PFSK-1 (cell line): ENCODE results near the gene APBA2.

Experiments used
- FOXP2 ChIP-seq: optimal IDR thresholded peaks from 2 replicates; pipeline ENCODE3; 2011; ENCODE audit warnings: borderline replicate concordance, control low read depth, inconsistent platforms; ENCODE audit not compliant: insufficient read depth; ENCODE audit errors: extremely low read length, extremely low read depth
- POLR2AphosphoS5 ChIP-seq: IDR thresholded peaks from 2 replicates; pipeline ENCODE4 v1.6.1; 2012; ENCODE audit warnings: low read depth, mild to moderate bottlenecking, control low read depth, low read length, moderate library complexity
- REST ChIP-seq, 2 experiments: IDR thresholded peaks; 2 replicates each; pipeline versions ENCODE4 v1.6.1 to v1.8.0; 2011 to 2012; ENCODE audit warnings: low read depth in 2 of 2, low read length in 2 of 2, control low read depth in 1 of 2, inconsistent platforms in 1 of 2, mild to moderate bottlenecking in 1 of 2, moderate library complexity in 1 of 2; ENCODE audit not compliant: insufficient read depth in 1 of 2
- SIN3A ChIP-seq: IDR thresholded peaks from 2 replicates; pipeline ENCODE4 v1.6.1; 2012; ENCODE audit warnings: mild to moderate bottlenecking, low read length, moderate library complexity, borderline replicate concordance; ENCODE audit not compliant: insufficient read depth
- TAF1 ChIP-seq: IDR thresholded peaks from 2 replicates; pipeline ENCODE4 v1.6.1; 2012; ENCODE audit warnings: low read length, control low read depth, borderline replicate concordance; ENCODE audit not compliant: insufficient read depth

Gene APBA2

GRCh38 chr15:29125382-29126207 is 239.8 kb downstream of the APBA2 start:
- no peak for TF ChIP-seq REST (IDR thresholded peaks at IDR 0.05; ENCODE audit: insufficient read depth in 1 of 2, low read depth in 2 of 2, low read length in 2 of 2)
- TF ChIP-seq FOXP2: no peak
- TF ChIP-seq POLR2AphosphoS5: no peak
- TF ChIP-seq TAF1: no peak
- TF ChIP-seq SIN3A: no peak

DNA sequence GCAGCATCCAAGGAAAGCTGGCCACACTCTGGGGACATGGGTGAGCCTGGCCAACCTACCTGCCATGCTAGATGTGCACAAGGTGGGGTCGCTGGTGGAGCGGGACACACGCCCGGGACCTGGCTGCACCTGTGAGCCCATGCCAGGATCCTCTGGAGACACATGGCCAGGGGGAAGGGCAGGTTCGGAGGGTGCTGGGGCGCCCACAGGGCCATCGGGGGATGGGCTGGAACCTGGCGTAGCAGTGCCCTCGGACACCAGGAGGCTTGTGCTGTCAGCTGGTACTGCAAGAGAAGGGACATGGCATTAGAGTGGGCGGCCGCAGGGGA is 240.4 kb downstream of the APBA2 start:
- TF ChIP-seq REST (IDR thresholded peaks at IDR 0.05; ENCODE audit: insufficient read depth in 1 of 2, low read depth in 2 of 2, low read length in 2 of 2): no peak
- no peak for TF ChIP-seq TAF1
- no peak for TF ChIP-seq SIN3A
- no peak for TF ChIP-seq POLR2AphosphoS5
- no peak for TF ChIP-seq FOXP2

GRCh38 chr15:29126821-29127461 is 241.2 kb downstream of the APBA2 start:
- TF ChIP-seq TAF1 (no peak), REST (IDR thresholded peaks at IDR 0.05; ENCODE audit: insufficient read depth in 1 of 2, low read depth in 2 of 2, low read length in 2 of 2) (no peak), FOXP2 (no peak), POLR2AphosphoS5 (no peak), SIN3A (no peak)

DNA sequence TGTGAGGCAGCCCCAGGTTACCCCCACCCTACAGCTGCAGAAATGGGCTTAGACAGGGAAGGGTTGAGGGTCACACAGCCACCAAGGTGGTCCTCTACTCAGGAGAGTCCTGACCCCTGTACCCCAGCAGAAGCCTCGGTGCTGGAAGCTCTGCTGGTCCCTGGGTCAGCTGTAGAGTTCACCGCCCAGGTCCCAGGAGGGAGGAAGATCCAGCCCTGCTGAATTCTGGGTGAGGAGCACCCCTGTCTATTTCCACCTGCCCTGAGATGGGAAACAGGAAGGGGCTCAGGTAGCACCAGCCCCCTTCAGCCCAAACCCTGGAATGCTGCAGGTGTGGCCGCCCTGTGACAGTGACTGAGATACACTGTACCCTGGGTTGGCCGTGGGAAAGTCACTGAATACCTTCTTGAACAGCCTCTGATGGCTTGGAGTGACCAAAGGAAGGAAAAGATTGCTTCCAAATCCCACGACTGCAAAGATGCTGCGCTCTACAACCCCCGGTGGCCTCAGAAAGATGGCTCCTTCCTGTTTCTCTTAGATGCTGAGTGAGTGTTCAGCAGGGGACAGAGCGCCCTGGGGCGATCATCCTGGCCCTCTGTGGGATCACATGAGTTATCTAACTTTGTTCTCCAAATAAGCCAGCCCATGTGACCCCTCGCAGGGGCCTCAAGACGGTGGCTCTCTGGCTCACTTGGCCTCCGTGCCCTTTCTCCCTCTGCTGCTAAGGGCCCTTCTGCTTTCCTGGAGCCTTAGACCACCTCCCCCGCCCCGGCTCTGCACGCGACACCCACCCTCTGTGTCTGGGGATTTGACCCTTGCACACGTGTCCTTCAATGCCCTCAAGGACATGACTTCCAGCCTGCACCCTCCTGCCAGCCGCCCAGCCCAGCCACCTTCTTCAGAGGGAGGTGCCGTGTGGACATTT is 242.0 kb downstream of the APBA2 start:
- TF ChIP-seq TAF1: no peak
- TF ChIP-seq POLR2AphosphoS5: no peak
- no peak for TF ChIP-seq SIN3A
- TF ChIP-seq REST (IDR thresholded peaks at IDR 0.05; ENCODE audit: insufficient read depth in 1 of 2, low read depth in 2 of 2, low read length in 2 of 2): no peak
- no peak for TF ChIP-seq FOXP2
